WTC11 (cell line): ENCODE results near the gene PAK3. TPM values are rescaled to one million over a fixed set of nuclear protein-coding genes. Genes with fewer than 3 reads are reported as not detected.

Source experiments
- ATAC-seq: fragments of 200-7000 bp; cut with Tn5 transposase; 2 replicates; pipeline ENCODE4 v1.10.0; 2021; ENCODE audit warnings: mild to moderate bottlenecking, moderate library complexity
- CTCF ChIA-PET: fragments of 300-600 bp; sonication (Branson Sonifier 250); formaldehyde crosslinking; loops from one replicate; lab custom pipeline; 2021; ENCODE audit warnings: antibody characterized with exemption; lab: Charles Lee
- POLR2A ChIA-PET: fragments of 350-600 bp; sonication (Branson Sonifier 250); formaldehyde crosslinking; loops from one replicate; lab custom pipeline; 2021; ENCODE audit warnings: antibody characterized with exemption; lab: Charles Lee
- DNase-seq: peaks from one replicate; pipeline ENCODE4 v3.0.0; 2021; ENCODE audit warnings: low spot score
- H3K27ac Mint-ChIP-seq: 2 replicates; pipeline ENCODE4 v1.8.0; 2021; ENCODE audit warnings: mixed read lengths
- H3K27me3 Mint-ChIP-seq: 2 replicates; pipeline ENCODE4 v1.8.0; 2021; ENCODE audit warnings: low read depth, mild to moderate bottlenecking, moderate library complexity, mixed read lengths
- H3K36me3 Mint-ChIP-seq: 2 replicates; pipeline ENCODE4 v1.8.0; 2021; ENCODE audit warnings: mixed read lengths
- H3K4me1 Mint-ChIP-seq: 2 replicates; pipeline ENCODE4 v1.8.0; 2022; ENCODE audit warnings: mixed read lengths
- H3K4me3 Mint-ChIP-seq: 2 replicates; pipeline ENCODE4 v1.8.0; 2021; ENCODE audit warnings: mild to moderate bottlenecking, moderate library complexity, mixed read lengths
- H3K9me3 Mint-ChIP-seq: 2 replicates; pipeline ENCODE4 v1.8.0; 2021; ENCODE audit warnings: mixed read lengths
- AFF4 ChIP-seq: sonication (generic); formaldehyde crosslinking; IDR thresholded peaks from 2 replicates; pipeline ENCODE4 v1.8.1; 2023; ENCODE audit warnings: mild to moderate bottlenecking, missing genetic modification reagents, borderline replicate concordance
- ATF3 ChIP-seq: sonication (generic); formaldehyde crosslinking; conservative IDR thresholded peaks from 2 replicates; pipeline ENCODE4 v1.8.1; 2022; ENCODE audit warnings: mild to moderate bottlenecking, missing genetic modification reagents
- CDX4 ChIP-seq: fragments of 250-450 bp; sonication (Bioruptor Pico); IDR thresholded peaks from 2 replicates; pipeline ENCODE4 v1.9.0; 2021; ENCODE audit warnings: moderate library complexity, mild to moderate bottlenecking, inconsistent platforms, borderline replicate concordance
- CREB1 ChIP-seq: sonication (generic); formaldehyde crosslinking; IDR thresholded peaks from 2 replicates; pipeline ENCODE4 v1.8.0; 2023; ENCODE audit warnings: mild to moderate bottlenecking, missing genetic modification reagents
- EMX1 ChIP-seq: fragments of 250-450 bp; sonication (Bioruptor Pico); IDR thresholded peaks from 2 replicates; pipeline ENCODE4 v1.8.0; 2021; ENCODE audit warnings: mild to moderate bottlenecking
- FOXJ3 ChIP-seq: sonication (generic); formaldehyde crosslinking; IDR thresholded peaks from 2 replicates; pipeline ENCODE4 v1.9.0; 2021; ENCODE audit warnings: missing genetic modification reagents, mild to moderate bottlenecking, borderline replicate concordance
- MLX ChIP-seq: sonication (generic); formaldehyde crosslinking; IDR thresholded peaks from 2 replicates; pipeline ENCODE4 v1.8.1; 2023; ENCODE audit warnings: mild to moderate bottlenecking, missing genetic modification reagents, moderate library complexity
- RORB ChIP-seq: fragments of 250-450 bp; sonication (Bioruptor Pico); IDR thresholded peaks from 2 replicates; pipeline ENCODE4 v1.9.0; 2021; ENCODE audit warnings: mild to moderate bottlenecking
- STAT6 ChIP-seq: sonication (generic); formaldehyde crosslinking; conservative IDR thresholded peaks from 2 replicates; pipeline ENCODE4 v1.8.1; 2023; ENCODE audit warnings: mild to moderate bottlenecking, low read depth, missing genetic modification reagents, moderate library complexity
- ZNF121 ChIP-seq: sonication (generic); formaldehyde crosslinking; IDR thresholded peaks from 2 replicates; pipeline ENCODE4 v1.8.0; 2023; ENCODE audit warnings: missing genetic modification reagents
- ZNF219 ChIP-seq: sonication (generic); formaldehyde crosslinking; IDR thresholded peaks from 2 replicates; pipeline ENCODE4 v1.8.0; 2023; ENCODE audit warnings: missing genetic modification reagents, mild to moderate bottlenecking, borderline replicate concordance
- ZNF396 ChIP-seq: fragments of 250-450 bp; sonication (Bioruptor Pico); IDR thresholded peaks from 2 replicates; pipeline ENCODE4 v1.8.0; 2021; ENCODE audit warnings: mild to moderate bottlenecking, moderate library complexity, borderline replicate concordance
- ZNF416 ChIP-seq: fragments of 250-450 bp; sonication (Bioruptor Pico); IDR thresholded peaks from 2 replicates; pipeline ENCODE4 v1.9.0; 2021; ENCODE audit warnings: mild to moderate bottlenecking, inconsistent platforms
- total RNA-seq: library from RNA; stranded (reverse); gene quantifications from 3 replicates; pipeline ENCODE4 v1.2.3, GENCODE V29; 2021
- TF ChIP-seq, protein P1 (sequence below): fragments of 250-450 bp; sonication (Bioruptor Pico); IDR thresholded peaks from 2 replicates; pipeline ENCODE4 v1.9.0; 2021; ENCODE audit warnings: mild to moderate bottlenecking
- TF ChIP-seq, protein P2 (sequence below): sonication (generic); formaldehyde crosslinking; IDR thresholded peaks from 2 replicates; pipeline ENCODE4 v1.8.1; 2023; ENCODE audit warnings: mild to moderate bottlenecking, moderate library complexity, missing genetic modification reagents
- TF ChIP-seq, protein P3 (sequence below): sonication (generic); formaldehyde crosslinking; IDR thresholded peaks from 2 replicates; pipeline ENCODE4 v1.8.0; 2022; ENCODE audit warnings: mild to moderate bottlenecking, missing genetic modification reagents

Gene PAK3
- total RNA-seq, 1 experiment from 2014 or later = 5.1 TPM

GRCh38 chrX:111216293-111216801, 120.4 kb downstream of the PAK3 start:
- TF ChIP-seq CREB1 (CRISPR knock-in tag) = no peak
- TF ChIP-seq FOXJ3 (CRISPR knock-in tag) = no peak
- TF ChIP-seq, protein P1, sequence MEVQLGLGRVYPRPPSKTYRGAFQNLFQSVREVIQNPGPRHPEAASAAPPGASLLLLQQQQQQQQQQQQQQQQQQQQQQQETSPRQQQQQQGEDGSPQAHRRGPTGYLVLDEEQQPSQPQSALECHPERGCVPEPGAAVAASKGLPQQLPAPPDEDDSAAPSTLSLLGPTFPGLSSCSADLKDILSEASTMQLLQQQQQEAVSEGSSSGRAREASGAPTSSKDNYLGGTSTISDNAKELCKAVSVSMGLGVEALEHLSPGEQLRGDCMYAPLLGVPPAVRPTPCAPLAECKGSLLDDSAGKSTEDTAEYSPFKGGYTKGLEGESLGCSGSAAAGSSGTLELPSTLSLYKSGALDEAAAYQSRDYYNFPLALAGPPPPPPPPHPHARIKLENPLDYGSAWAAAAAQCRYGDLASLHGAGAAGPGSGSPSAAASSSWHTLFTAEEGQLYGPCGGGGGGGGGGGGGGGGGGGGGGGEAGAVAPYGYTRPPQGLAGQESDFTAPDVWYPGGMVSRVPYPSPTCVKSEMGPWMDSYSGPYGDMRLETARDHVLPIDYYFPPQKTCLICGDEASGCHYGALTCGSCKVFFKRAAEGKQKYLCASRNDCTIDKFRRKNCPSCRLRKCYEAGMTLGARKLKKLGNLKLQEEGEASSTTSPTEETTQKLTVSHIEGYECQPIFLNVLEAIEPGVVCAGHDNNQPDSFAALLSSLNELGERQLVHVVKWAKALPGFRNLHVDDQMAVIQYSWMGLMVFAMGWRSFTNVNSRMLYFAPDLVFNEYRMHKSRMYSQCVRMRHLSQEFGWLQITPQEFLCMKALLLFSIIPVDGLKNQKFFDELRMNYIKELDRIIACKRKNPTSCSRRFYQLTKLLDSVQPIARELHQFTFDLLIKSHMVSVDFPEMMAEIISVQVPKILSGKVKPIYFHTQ = no peak
- TF ChIP-seq MLX (CRISPR knock-in tag) = no peak
- TF ChIP-seq RORB (CRISPR knock-in tag) = no peak
- no peak for TF ChIP-seq EMX1
- TF ChIP-seq CDX4 = no peak
- TF ChIP-seq, protein P2, sequence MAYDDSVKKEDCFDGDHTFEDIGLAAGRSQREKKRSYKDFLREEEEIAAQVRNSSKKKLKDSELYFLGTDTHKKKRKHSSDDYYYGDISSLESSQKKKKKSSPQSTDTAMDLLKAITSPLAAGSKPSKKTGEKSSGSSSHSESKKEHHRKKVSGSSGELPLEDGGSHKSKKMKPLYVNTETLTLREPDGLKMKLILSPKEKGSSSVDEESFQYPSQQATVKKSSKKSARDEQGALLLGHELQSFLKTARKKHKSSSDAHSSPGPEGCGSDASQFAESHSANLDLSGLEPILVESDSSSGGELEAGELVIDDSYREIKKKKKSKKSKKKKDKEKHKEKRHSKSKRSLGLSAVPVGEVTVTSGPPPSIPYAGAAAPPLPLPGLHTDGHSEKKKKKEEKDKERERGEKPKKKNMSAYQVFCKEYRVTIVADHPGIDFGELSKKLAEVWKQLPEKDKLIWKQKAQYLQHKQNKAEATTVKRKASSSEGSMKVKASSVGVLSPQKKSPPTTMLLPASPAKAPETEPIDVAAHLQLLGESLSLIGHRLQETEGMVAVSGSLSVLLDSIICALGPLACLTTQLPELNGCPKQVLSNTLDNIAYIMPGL = no peak
- no peak for TF ChIP-seq STAT6 (CRISPR knock-in tag)
- TF ChIP-seq ZNF219 (CRISPR knock-in tag) = no peak
- no peak for TF ChIP-seq ZNF121 (CRISPR knock-in tag)
- no peak for TF ChIP-seq AFF4
- TF ChIP-seq ATF3 (CRISPR knock-in tag) = no peak
- no peak for TF ChIP-seq ZNF396 (CRISPR knock-in tag)
- TF ChIP-seq ZNF416 (CRISPR knock-in tag) = no peak
- TF ChIP-seq, protein P3, sequence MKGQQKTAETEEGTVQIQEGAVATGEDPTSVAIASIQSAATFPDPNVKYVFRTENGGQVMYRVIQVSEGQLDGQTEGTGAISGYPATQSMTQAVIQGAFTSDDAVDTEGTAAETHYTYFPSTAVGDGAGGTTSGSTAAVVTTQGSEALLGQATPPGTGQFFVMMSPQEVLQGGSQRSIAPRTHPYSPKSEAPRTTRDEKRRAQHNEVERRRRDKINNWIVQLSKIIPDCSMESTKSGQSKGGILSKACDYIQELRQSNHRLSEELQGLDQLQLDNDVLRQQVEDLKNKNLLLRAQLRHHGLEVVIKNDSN = no peak
- ChIA-PET POLR2A (no interaction called here), CTCF (no interaction called here)
- Mint-ChIP-seq H3K36me3 (no peaks in the 10 kb centered on the region), H3K9me3 (no peaks in the 10 kb centered on the region), H3K4me3 (no peak overlapping the region), H3K27me3 (no peaks in the 10 kb centered on the region), H3K4me1 (peaks cover 8% of the 10 kb centered on the region), H3K27ac (no peak overlapping the region)
- ATAC-seq = no peak
- no peak for DNase-seq
